NCI-H748 treated with DMSO at 0.1 percent for 48 hours (cell line): ENCODE results near the gene NRIP2.

Experiments
- DNase-seq: peaks from one replicate; lab custom pipeline; 2025; lab: John Stamatoyannopoulos, UW

Gene NRIP2

GRCh38 chr12:2804393-2805142 is 30.3 kb downstream of the NRIP2 start:
- DNase-seq: no peak

GRCh38 chr12:2803635-2804392 is 31.0 kb downstream of the NRIP2 start:
- DNase-seq: no peak

GRCh38 chr12:2801044-2801783 is 33.6 kb downstream of the NRIP2 start:
- no peak for DNase-seq

- DNase-seq: no peak
These were observed 34.7 kb downstream of the NRIP2 start for GRCh38 chr12:2800046-2800570.

- DNase-seq: no peak
These were observed 37.0 kb downstream of the NRIP2 start for GRCh38 chr12:2797721-2798418.

- DNase-seq: no peak
These were observed 38.6 kb downstream of the NRIP2 start for GRCh38 chr12:2796187-2796666.

- DNase-seq: peak; percentile 5
These were observed 39.3 kb downstream of the NRIP2 start for GRCh38 chr12:2795291-2796186.

- peak; percentile 61 for DNase-seq
These were observed 40.0 kb downstream of the NRIP2 start, which contains the start of gene FKBP4 for GRCh38 chr12:2794736-2795289. Gene FKBP4 (plus strand): TSS chr12:2794970. CDS start chr12:2795140, 170 bp downstream.

- peak; percentile 61 for DNase-seq
These were observed 40.6 kb downstream of the NRIP2 start for GRCh38 chr12:2794191-2794735.

- no peak for DNase-seq
These were observed 41.3 kb downstream of the NRIP2 start for GRCh38 chr12:2793561-2793960.

GRCh38 chr12:2792671-2793500 is 41.9 kb downstream of the NRIP2 start:
- no peak for DNase-seq

GRCh38 chr12:2791089-2791488 is 43.7 kb downstream of the NRIP2 start:
- DNase-seq: no peak

- peak; percentile 4 for DNase-seq
These were observed 49.8 kb downstream of the NRIP2 start for GRCh38 chr12:2785017-2785416.

GRCh38 chr12:2783936-2784600 is 50.8 kb downstream of the NRIP2 start:
- peak; percentile 35 for DNase-seq

- no peak for DNase-seq
These were observed 55.6 kb downstream of the NRIP2 start for GRCh38 chr12:2779281-2779680.

GRCh38 chr12:2776129-2776806 is 58.6 kb downstream of the NRIP2 start:
- no peak for DNase-seq

- DNase-seq: no peak
These were observed 59.4 kb downstream of the NRIP2 start for GRCh38 chr12:2775431-2775830.
